Measurements from ENCODE around the gene SLC26A1.

SLC26A1 gene, protein sequence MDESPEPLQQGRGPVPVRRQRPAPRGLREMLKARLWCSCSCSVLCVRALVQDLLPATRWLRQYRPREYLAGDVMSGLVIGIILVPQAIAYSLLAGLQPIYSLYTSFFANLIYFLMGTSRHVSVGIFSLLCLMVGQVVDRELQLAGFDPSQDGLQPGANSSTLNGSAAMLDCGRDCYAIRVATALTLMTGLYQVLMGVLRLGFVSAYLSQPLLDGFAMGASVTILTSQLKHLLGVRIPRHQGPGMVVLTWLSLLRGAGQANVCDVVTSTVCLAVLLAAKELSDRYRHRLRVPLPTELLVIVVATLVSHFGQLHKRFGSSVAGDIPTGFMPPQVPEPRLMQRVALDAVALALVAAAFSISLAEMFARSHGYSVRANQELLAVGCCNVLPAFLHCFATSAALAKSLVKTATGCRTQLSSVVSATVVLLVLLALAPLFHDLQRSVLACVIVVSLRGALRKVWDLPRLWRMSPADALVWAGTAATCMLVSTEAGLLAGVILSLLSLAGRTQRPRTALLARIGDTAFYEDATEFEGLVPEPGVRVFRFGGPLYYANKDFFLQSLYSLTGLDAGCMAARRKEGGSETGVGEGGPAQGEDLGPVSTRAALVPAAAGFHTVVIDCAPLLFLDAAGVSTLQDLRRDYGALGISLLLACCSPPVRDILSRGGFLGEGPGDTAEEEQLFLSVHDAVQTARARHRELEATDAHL

DNA sequence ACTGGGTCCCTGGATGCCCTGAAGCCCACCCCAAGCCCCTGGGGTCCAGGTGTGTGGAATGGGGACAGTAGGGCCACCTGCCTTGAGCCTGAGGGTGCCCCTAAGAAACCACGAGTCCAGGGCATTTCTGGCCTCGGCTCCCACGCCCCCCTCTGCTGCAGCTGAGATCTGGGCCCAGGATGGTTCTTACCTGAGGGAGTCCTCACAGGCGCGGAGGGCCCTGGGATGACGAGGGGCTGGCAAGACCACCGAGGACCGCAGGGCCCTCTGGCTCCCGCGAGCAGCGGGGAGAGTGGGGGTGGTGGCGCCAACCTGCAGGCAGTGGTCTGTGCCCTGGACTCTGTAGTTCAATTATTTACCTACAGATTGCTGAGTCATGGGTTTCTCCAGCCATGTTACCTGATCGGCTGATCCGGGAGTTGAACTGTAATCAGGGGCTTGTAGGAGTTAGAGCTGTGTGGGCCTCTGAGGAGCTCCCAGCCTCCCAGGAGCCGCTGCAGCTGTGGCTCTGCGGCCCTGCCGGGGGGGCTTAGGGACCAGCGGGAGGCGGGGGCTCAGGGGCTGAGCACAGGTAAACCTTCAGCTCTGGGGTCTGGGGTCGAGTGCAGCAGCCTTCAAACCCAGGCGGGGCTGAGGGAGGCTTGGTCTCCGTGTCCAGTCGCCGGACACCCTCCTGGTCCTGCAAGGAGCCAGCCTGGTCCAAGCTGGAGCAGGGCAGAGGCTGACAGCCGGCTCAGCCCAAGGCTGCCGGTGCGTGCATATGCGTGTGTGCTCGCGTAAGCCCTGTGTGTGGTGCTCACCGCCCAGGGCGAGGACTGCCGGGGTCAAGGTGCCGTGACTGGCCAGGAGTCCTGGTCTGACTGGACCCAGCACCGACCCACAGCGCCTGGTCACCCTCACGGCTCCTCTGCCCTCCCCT is at the start of gene SLC26A1:
SLC26A1 (minus strand) TSS at position 294 of the 919 bp plus-strand sequence. CDS start 1,701 bp downstream, outside the sequence.
- DNase-seq (ENCODE audit: low spot score) = peak; percentile 95

DNA sequence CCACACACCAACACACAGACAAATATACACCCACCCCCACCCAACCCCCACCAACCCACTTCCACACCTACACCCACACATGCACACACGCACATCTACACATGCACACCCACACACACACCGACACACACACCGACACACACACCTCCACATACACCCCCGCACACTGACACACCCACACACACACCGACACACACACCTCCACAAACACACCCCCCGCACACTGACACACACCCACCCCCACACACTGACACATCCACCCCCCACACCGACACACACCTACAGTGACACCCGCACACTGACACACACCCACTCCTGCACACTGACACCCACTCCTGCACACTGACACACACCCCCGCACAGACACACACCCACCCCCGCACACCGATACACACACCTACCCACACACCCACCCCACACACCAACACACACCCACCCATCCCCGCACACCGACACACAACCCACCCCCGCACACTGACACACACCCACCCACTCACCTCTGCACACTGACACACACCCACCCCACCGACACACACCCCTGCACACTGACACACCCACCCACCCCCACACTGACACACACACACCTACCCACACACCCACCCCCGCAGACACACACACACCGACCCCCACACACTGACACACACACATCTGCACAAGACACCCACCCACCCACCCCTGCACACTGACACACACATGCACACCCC is 49.3 kb upstream of the SLC26A1 start:
- no peak for DNase-seq (ENCODE audit: low spot score)

DNA sequence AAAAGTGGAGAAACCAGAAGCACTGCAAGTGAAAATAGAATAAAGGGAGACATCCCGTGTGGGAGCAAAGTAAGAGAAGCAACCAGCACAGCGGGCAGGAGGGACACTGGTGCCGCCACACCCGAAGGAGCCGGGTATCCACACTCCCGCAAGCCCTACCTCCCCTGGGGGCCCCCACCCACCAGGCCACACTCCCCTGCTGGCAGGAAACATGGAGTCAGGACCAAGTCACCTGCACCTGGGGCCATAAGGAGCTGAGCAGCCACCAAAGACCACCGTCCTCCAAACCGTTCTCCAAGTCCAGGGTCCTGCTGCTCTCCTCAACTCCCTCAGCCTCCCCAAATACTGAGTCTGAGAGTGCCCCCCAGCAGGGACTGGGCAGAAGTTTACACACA is 48.7 kb upstream of the SLC26A1 start:
- DNase-seq (ENCODE audit: low spot score) = no peak

DNA sequence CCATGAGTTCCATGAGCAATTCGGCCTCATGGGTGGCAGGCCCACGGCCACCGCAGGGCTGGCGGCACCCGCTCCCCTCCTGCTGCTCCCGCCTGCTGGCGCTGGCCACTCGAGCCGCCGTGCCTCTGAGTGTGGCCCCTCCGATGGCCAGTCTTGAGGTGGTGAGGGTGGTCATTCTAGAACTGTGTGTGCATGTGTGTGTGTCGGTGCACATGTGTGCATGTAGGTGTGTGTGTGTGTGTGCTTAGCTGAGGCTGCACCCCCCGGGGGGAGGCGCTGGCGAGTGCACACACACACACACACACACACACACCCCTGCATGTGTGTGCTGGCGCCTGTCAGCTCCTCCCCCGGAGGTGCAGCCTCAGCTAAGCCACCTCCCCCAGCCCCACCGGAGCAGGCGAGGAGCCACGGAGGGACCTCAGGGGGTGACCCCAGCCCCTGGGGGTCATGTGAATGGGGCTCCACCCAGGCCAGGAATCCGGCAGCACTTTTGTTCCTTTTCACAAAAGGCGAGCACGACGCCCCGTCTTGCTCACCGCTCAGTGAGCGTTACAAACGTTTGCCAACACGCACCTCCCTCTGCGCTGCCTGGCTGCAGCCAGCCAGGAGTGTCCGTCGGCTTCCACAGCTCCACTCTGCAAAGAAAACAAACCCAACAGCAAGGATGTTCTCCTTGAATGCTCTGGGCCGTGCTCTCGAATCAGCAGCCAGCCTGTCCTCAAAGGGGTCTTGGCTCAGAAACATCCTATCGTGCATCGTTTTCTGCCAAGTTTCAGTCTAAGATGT is 48.1 kb upstream of the SLC26A1 start:
- no peak for DNase-seq (ENCODE audit: low spot score)

DNA sequence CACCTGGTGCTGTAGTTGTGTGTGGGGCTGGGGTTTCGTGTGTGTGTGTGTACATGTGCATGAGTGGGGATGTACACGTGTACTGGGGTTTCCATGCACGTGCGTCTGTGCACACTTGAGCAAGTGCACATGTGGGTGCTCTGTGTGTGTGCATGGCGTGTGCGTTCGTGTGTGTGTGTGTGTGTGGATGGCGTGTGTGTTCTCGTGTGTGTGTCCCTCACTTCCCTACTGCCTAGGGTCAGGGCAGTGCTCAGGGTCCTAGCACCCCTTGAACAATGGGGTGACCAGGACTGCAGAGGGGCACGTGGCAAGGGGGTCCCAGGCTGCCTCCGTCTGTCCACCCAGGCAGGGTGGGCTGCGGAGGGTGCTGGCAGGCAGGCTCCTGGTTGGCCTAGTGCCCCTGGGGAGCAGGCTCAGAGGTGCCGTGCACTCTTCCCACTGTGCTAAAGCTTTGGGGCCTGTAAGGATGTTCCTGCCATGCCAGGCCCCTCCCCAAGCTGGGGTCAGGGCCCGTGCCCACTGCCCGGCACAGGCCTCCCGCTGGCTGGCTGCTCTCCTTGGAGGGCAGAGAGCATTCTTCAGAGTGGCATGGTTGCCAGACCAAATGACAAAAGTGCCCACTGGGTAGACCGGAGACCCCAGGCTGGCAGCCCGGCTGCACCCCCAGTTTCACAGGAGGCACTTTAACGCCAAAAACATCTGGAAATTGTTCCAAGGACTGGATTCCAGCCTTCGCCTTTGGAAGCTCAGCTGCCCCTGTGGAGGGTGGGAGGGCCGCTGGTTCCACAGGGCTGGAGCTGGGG is 47.3 kb upstream of the SLC26A1 start:
- no peak for DNase-seq (ENCODE audit: low spot score)

DNA sequence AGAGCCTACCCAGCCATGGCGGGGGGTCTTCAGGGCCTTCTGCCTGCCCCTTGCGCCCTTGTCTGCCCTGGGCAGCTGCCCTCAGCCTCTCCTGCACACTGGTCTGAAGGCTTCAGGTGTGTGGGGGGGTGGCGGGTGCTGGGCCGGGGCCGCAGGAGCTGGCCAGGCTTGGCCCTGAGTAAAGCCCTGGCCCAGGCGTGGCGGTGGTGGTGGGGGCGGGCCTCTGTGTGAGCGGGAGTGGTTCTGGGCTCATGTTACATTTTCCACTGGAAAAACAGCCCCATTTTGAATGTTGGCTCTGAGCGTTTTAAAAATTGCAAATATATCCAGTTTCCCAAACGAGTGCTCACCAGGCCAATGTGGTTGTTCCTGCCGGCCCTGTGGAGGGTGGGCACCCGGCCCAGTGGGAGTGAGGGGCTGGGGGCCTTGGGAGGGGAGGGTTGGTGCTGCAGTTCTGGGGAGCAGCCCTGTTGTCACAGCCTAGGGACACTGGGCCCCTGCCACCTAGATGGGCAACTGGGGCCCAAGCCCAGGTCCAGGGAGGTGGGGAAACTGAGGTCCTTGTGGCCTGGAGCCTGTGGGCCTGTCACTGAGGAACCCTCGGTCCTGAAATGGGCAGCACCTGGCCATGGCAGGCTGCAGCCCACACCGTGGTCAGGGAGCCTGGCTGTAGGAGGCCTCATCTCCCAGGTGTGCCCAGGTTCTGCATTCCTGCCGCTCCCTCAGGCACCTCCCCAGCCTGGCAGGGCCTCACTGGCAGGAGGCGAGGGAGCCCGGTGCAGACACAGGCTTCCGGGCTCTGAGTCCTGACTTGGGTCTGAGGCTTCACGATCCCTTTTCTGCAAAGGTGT is 46.5 kb upstream of the SLC26A1 start:
- no peak for DNase-seq (ENCODE audit: low spot score)

DNA sequence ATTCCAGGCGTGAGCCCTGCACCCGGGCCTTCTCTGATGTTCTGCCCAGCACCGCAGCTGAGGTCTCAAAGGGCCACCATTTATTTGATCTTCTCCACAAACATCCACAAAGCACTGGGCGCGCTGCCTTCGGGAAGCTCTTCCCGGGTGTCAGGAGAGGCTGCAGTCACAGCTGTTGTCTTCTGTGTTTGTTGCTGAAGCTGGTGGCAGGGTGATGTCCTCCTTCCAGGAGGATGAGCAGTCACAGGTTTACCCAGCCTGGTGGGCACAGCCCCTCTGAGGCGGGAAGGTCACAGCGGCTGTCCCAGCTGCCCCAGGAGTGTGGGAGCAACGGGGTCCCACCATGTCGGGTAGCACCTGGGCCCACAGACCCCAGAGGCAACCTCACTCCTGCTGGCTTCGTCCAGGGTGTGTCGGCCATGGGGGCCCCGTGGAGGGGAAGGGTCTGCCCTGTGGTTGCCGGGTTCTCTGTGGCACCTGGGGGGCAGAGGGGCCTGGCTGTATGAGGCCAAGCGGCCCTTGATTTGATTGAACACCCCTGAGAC is 45.8 kb upstream of the SLC26A1 start:
- DNase-seq (ENCODE audit: low spot score) = no peak

DNA sequence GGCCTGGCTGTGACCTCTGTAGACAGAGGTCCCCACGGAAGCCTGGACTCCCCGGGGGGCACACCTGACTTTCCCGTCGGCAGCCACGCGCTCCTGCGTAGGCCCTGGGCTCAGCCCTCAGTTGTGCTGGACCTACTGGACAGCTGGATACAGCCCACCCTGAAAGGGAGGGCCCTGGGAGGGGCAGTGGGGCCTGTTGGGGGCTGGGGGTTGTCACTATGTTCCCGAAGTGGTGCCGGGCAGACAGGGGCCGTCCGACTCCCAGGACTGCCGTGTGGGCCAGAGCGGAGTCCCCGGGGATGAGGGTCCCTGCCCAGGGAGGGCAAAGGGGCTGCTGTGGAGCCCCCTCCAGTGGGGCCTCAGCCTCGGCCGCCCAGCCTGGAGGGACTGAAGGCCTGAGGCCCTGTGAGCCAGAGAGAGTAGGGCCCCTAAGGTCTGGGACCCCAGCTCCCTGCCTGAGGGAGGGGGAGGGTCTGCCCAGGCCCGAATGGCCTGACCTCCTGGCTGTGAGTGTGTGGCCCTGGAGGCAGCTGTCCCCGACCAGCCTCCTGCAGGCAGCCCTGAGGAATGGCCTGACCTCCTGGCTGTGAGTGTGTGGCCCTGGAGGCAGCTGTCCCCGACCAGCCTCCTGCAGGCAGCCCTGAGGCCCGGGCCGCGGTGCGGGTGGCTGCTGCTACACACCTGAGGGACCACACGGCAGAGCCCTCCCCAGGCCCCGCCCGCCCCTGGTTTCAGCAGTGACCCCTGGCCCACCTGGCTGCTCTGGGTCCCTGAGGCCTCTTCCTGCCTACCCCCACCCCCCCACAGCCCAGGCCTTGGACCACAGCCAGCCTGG is 44.0 kb upstream of the SLC26A1 start:
- no peak for DNase-seq (ENCODE audit: low spot score)

DNA sequence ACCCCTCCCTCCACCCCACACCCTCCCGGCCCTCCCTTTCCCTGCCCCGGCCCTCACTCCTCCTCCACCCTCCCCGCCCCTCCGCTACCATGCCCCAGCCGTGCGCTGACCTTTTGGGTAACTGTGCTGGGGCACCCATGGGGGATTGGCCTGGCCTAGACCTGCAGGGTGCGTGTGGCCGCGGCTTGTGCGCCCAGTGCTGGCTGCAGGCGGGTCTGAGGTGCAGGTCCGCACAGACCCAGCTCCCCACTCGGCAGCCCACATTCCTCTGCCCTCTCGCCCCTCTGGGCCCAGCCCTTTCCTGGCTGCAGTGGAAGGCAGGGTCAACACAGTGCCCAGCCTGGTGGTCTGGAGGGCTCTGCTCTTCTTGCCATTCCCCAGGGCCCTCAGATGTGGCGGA is 42.9 kb upstream of the SLC26A1 start:
- no peak for DNase-seq (ENCODE audit: low spot score)

DNA sequence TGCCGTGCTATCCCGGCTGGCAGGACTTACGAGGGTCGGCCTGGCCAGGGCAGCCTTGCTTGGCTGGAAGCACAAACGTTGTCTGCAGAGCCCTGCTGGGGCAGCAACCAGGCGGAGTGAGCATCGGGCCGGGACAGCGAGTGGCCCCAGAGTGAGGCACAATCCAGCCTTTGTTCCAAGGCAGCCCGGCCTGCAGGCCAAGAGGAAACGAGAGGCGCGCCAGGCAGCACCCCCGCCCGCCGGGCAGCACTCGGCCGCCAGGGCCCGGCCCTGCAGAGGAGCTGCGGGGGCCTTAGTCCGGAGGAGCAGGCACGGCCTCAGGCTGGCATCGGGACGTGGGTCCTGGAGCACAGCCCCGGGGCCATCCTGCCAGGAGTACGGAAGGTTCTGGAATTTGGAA is 42.3 kb upstream of the SLC26A1 start:
- no peak for DNase-seq (ENCODE audit: low spot score)

DNA sequence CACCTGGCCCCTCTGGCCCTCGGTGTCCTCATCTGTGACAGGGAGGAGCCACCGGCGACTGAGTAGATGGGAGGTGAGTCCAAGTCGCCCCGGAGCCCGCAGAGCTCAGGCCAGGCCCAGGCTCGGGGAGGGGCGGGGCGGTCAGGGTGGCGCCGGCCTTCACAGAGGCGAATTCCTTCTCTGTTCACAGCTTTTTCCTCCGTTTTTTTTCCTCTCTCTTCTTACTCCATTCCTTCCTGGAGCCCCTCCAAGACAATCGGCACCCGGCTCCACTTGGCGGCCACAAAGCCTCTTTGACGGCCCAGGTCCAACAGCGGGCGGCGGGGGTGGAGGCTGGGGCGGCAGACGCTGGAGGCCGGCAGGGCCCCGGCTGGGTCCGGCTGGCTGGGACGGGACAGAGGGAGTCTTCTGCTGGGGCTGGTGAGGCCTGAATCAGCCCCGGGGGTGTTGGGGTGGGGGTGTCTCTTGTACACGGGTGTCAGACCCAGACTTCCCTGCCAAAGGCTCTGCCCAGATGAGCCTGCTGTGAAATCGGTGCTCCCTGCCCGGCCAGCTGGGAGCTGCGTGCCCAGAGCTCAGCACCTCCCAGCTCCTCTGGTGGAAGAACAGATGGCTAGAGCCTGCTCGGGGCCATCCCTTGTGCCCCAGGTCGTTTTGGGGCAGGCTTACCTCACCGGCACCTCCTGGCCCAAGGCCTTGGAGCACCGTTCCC is 40.8 kb upstream of the SLC26A1 start:
- DNase-seq (ENCODE audit: low spot score) = peak; percentile 88

DNA sequence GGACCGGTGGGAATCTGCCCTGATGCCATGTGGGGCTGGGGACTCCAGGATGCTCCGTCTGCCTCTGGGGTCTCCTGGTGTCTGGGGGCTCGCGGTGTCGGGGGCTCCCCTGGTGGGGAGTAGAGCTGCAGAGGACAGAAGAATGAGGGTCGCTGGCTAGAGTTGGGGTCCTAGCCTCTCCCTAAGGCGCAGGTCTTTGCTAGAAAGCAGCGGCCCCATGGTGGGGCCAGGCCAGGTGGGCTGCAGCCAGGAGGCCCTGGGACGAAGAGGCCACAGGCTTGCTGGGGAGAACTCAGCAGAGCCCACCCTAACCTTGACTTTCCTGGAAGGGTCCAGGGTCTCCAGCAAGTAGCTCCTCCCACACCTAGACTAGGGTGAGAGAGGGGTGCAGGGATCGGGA is 39.7 kb upstream of the SLC26A1 start:
- DNase-seq (ENCODE audit: low spot score) = no peak

DNA sequence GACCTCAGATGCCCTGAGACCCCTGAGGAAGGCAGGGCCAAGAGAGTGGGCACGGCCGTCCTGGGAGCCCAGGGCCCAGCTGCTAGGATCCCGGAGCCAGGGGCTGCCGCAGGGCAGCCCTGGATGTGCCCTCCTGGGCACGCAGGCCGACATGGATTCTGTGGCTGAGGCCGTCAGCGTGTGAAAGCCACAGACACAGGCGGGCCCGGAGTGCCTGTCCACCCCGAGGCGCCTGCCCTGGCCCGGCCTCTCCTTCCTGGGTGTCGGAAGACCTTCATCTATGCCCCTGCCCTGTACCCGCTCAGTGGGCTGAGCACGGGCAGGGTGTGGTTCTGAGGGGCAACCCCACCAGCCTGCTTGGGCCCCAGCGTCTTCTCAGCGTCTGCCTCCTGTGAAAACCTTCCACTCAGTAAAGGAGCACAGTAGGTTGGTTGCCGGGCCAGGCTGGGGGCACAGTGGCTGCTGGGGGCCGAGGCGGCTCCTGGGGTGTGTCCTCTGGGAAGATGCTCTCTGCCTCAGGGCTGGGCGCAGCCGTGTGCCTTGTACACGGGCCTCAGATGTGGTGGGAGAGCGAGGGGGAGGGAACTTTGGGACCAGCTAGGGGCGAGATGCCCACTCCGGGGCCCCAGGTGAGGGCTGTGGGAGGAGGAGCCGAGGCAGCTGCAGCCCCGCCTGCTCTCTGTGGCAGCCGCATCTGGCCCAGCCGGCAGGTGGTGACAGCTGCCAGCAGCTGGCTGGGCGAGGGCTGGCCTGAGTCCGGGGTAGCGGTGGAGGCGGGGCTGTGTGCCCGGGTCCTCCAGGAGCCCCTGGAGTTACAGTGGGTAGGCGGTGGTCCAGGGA is 39.0 kb upstream of the SLC26A1 start:
- no peak for DNase-seq (ENCODE audit: low spot score)

DNA sequence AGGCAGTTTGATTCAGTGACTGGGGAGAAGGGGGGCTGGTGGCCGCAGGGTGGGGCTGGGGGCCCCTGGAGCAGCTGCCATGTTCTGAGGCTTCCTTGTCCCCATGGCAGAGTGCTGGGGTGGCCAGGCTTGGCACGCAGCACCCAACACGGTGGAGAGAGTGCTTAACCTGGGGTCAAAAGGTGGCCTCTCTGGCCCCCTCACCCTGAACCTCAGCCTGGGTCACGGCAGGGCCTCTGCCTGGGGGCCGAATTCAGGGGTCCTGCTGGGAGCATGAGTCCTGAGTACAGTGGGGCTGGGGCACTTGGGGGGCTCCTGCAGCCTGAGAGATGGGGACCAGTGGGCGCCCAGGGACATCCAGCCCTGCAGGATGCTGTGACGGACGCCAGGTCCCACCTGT is 38.1 kb upstream of the SLC26A1 start:
- no peak for DNase-seq (ENCODE audit: low spot score)

DNA sequence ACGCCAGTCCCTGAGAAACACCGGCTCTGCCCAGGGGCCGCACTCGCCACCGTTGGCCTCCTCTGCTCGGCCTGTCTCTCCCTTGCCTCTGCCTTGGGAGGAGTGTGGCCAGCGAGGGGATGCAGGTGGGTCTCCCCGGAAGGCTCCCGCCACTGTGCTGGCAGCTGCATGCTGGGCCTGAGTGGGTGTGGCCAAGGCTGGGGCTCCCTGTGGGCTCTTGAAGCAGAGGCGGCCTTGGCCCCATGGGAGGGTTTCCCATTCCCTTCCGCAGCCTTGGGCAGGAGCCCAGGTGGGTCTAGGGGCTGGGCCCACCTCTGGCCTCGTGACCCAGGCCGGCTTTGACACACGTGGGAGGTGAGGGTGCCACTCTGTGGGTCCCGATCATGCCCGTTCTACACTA is 37.4 kb upstream of the SLC26A1 start:
- DNase-seq (ENCODE audit: low spot score) = no peak

DNA sequence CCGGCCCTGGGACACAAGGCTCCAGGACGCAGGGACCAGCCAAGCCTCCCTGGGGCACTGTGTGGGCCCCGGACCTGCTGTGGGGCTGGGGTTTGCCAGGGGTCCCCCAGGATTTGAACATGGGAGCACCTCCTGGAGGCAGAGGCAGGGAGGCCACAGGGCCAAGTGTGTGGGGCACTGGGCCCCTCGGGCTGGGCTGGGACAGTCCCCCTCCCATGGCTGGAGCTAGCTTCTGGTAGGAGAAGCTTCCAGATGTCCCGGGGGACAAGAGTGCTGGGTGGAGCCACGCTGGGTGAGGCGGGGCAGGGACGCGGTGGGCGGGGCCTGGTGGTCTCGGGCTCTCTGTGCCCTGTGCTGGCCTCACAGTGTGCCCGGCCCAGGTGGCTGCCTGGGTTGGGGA is 36.8 kb upstream of the SLC26A1 start:
- no peak for DNase-seq (ENCODE audit: low spot score)
